Measurements from ENCODE around the gene RALGAPA2. TPM values are rescaled to one million over a fixed set of nuclear protein-coding genes. Genes with fewer than 3 reads are reported as not detected.

The RALGAPA2 gene
- total RNA-seq, 1 experiment from 2014 or later = 26.3 TPM

GRCh38 chr20:20531283-20531682 is 181.2 kb downstream of the RALGAPA2 start:
- BruUV-seq (replicated peaks) = no TSS peak
- Mint-ChIP-seq H3K4me3 (ENCODE audit: low read depth, unreplicated experiment) (no peak overlapping the region), H3K4me1 (ENCODE audit: low read depth, unreplicated experiment) (no peaks in the 10 kb centered on the region), H3K27ac (ENCODE audit: unreplicated experiment) (no peak overlapping the region), H3K36me3 (ENCODE audit: insufficient read depth, unreplicated experiment) (no peaks in the 10 kb centered on the region), H3K27me3 (ENCODE audit: unreplicated experiment) (no peaks in the 10 kb centered on the region), H3K9me3 (ENCODE audit: low read depth, unreplicated experiment) (no peaks in the 10 kb centered on the region)
- intact Hi-C loops (cut with micrococcal nuclease; ENCODE audit: unreplicated experiment) = no loop called here
- DNase-seq = no peak
- CTCF ChIA-PET = no interaction called here
- no peak for TF ChIP-seq CTCF (IDR thresholded peaks at IDR 0.05; ENCODE audit: unreplicated experiment)

- intact Hi-C loops (cut with micrococcal nuclease; ENCODE audit: unreplicated experiment) = no loop called here
- no TSS peak for BruUV-seq (replicated peaks)
- DNase-seq = no peak
- TF ChIP-seq CTCF (IDR thresholded peaks at IDR 0.05; ENCODE audit: unreplicated experiment) = no peak
- Mint-ChIP-seq H3K36me3 (ENCODE audit: insufficient read depth, unreplicated experiment) (no peaks in the 10 kb centered on the region), H3K4me1 (ENCODE audit: low read depth, unreplicated experiment) (no peaks in the 10 kb centered on the region), H3K9me3 (ENCODE audit: low read depth, unreplicated experiment) (no peaks in the 10 kb centered on the region), H3K27me3 (ENCODE audit: unreplicated experiment) (no peaks in the 10 kb centered on the region), H3K4me3 (ENCODE audit: low read depth, unreplicated experiment) (no peak overlapping the region), H3K27ac (ENCODE audit: unreplicated experiment) (no peak overlapping the region)
- CTCF ChIA-PET = no interaction called here
Observed at GRCh38 chr20:20530428-20531151, 181.9 kb downstream of the RALGAPA2 start.

GRCh38 chr20:20529597-20529996 is 182.8 kb downstream of the RALGAPA2 start:
- DNase-seq = no peak
- H3K9me3 Mint-ChIP-seq (ENCODE audit: low read depth, unreplicated experiment) = no peaks in the 10 kb centered on the region
- H3K4me1 Mint-ChIP-seq (ENCODE audit: low read depth, unreplicated experiment) = no peaks in the 10 kb centered on the region
- H3K4me3 Mint-ChIP-seq (ENCODE audit: low read depth, unreplicated experiment) = no peak overlapping the region
- no peaks in the 10 kb centered on the region for H3K36me3 Mint-ChIP-seq (ENCODE audit: insufficient read depth, unreplicated experiment)
- no TSS peak for BruUV-seq (replicated peaks)
- intact Hi-C loops (cut with micrococcal nuclease; ENCODE audit: unreplicated experiment) = no loop called here
- CTCF ChIA-PET = no interaction called here
- no peak for TF ChIP-seq CTCF (IDR thresholded peaks at IDR 0.05; ENCODE audit: unreplicated experiment)
- H3K27me3 Mint-ChIP-seq (ENCODE audit: unreplicated experiment) = no peaks in the 10 kb centered on the region
- no peak overlapping the region for H3K27ac Mint-ChIP-seq (ENCODE audit: unreplicated experiment)

- intact Hi-C loops (cut with micrococcal nuclease; ENCODE audit: unreplicated experiment) = no loop called here
- CTCF ChIA-PET = no interaction called here
- BruUV-seq (replicated peaks) = no TSS peak
- no peak for TF ChIP-seq CTCF (IDR thresholded peaks at IDR 0.05; ENCODE audit: unreplicated experiment)
- Mint-ChIP-seq H3K27ac (ENCODE audit: unreplicated experiment) (no peak overlapping the region), H3K9me3 (ENCODE audit: low read depth, unreplicated experiment) (no peaks in the 10 kb centered on the region), H3K4me3 (ENCODE audit: low read depth, unreplicated experiment) (no peak overlapping the region), H3K27me3 (ENCODE audit: unreplicated experiment) (no peaks in the 10 kb centered on the region), H3K36me3 (ENCODE audit: insufficient read depth, unreplicated experiment) (no peaks in the 10 kb centered on the region), H3K4me1 (ENCODE audit: low read depth, unreplicated experiment) (no peaks in the 10 kb centered on the region)
- no peak for DNase-seq
Observed at GRCh38 chr20:20528861-20529260, 183.6 kb downstream of the RALGAPA2 start.

All from Calu3 (cell line).